Stimulated activated CD4-positive, alpha-beta T cell treated with anti-CD3 and anti-CD28 coated beads, Interleukin-4, amount 100 ng/mL, for 4 hours (primary cell): ENCODE results near the gene PROM2.
"Not testable (repeated sequence)": the region's sequence is repeated elsewhere in the genome, so short reads cannot be mapped to it uniquely, and the experiment has no call there.

Experiments
- DNase-seq, 2 experiments: peaks; one replicate each; pipeline ENCODE4 v3.0.0-alpha.2; 2020

The PROM2 gene

GRCh38 chr2:95269036-95269680 is 5.1 kb upstream of the PROM2 start:
- no peak for DNase-seq

GRCh38 chr2:95269745-95270144 is 4.5 kb upstream of the PROM2 start:
- not testable (repeated sequence) for DNase-seq

GRCh38 chr2:95270541-95271081 is 3.6 kb upstream of the PROM2 start:
- DNase-seq: no peak

DNA sequence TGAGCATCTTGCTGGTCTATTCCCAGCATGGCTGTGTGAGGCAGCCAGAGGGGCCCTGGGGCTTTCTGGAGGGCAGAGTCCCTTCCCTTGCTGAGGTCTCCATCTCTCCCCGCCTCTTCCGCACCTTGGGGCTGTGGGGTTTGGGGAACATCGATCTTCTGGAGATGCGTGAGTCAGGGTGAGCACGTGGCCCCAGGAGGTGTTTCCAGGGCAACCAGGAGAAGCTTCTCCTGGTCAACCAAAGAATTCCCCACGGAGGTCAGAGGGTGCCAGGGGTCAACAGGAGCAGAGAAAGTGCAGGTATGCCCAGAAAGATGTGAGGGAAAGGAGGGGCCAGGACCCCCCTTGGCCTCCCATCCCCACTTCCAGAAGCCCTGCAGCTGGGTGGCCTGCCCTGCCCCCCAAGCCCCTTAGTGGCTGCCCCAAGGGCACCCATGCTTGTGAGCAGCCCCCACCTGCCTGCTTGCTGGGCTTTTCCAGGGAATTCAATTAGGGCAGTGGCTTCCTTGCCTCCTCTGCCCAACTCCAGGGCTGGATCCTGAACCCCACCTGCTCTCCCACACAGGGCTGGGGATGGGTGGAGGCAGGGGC is 2.8 kb upstream of the PROM2 start:
- no peak for DNase-seq

- no peak for DNase-seq
Measured at GRCh38 chr2:95272299-95272751, 1.9 kb upstream of the PROM2 start.

GRCh38 chr2:95272781-95273180 is 1.5 kb upstream of the PROM2 start:
- no peak for DNase-seq

DNA sequence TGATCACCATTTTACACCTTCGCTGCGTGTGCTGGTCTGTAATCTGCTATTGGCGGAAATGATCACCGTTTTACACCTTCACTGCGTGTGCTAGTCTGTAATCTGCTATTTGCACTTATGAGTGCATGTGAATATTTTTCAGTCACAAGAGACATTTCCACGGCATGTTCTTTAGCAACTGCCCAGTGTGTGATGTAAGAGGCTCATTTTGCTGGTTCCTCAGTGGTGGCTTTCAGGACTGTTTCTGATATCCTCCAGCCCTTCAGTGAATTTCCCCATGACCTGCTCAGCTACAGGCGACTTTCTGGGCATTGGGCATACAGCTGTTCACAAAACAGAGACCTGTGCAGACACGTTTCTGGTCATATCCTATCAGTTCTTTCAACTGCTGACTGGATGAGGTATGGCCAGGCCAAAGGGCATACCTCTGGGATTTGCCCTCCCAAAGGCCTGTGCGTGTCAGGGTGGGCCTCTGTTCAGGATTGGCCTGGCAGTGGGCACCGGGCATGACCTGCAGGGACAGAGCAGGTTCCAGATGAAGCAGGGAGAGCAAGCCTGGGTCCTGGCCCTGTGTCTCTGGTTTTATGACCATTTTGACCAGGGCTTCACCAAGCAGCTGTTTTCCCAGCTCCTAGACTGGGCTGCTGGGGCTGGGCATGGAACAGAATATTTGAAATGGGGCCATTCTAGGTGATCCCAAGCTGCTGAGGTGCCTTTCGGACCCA is 521 bp upstream of the PROM2 start:
- DNase-seq: no peak

DNA sequence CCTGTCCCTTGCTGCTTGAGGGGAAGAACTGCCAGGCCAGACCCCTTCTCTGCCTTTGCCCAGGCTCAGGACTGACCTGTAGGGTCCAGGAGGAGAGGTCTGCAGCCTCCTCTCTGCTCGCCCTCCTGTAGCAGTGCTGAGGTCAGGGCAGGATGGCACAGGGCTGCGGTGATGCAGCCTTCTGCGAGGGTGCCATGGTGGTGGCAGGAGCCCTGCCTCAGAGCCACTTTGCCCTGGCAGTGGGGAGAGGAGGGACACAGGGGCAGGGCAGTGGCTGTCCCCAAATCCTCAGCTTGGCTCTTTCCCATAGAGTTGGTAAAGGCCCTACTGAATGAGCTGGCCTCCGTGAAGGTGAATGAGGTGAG is 884 bp downstream of the PROM2 start:
- DNase-seq: no peak

DNA sequence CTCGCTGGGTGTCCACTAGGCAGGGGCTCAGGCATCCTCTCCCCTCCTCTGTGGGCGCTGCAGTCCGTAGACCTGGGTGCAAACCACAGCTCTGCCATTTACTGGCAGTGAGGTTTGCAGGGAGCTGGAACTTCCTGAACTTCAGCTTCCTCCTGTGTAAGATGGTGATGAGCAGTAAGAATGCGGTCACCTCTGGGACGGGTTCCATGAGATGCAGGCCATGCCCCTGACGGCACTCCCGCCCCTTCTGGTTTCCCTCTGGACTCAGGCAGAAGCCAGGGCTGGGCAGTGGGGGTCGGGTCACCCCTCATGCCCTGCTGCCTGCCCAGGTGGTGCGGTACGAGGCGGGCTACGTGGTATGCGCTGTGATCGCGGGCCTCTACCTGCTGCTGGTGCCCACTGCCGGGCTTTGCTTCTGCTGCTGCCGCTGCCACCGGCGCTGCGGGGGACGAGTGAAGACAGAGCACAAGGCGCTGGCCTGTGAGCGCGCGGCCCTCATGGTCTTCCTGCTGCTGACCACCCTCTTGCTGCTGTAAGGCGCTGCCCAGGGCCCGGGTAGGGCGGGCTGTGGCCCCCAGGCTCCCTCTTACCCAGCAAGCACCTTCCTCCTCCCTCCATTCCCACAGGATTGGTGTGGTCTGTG is 1.5 kb downstream of the PROM2 start:
- no peak for DNase-seq

GRCh38 chr2:95276244-95276887 is 2.1 kb downstream of the PROM2 start:
- no peak for DNase-seq

GRCh38 chr2:95276888-95277245 is 2.6 kb downstream of the PROM2 start:
- no peak for DNase-seq

- no peak for DNase-seq
Measured at GRCh38 chr2:95277246-95277906, 3.1 kb downstream of the PROM2 start.

DNA sequence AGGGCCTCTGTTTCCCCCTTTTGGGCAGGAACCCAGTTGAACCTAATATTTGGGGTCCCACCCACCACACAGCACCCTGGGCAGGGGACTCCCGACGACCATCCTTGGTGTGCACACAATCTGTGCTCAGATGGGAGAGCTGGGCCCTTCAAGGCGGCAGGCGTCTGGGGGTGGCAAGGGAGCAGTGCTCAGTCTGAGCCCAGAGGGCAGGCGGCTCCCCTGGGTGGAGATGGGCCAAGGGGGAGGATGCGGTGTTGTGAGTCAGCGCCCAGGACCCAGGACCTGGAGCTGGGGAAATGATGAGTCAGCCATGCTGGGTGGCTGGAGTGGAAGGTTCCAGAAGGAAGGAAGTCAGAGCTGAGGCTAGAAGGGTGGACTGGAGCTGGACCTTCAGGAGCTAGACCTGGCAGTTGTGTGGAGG is 3.8 kb downstream of the PROM2 start:
- DNase-seq: no peak

- no peak for DNase-seq
Measured at GRCh38 chr2:95278637-95279225, 4.5 kb downstream of the PROM2 start.

DNA sequence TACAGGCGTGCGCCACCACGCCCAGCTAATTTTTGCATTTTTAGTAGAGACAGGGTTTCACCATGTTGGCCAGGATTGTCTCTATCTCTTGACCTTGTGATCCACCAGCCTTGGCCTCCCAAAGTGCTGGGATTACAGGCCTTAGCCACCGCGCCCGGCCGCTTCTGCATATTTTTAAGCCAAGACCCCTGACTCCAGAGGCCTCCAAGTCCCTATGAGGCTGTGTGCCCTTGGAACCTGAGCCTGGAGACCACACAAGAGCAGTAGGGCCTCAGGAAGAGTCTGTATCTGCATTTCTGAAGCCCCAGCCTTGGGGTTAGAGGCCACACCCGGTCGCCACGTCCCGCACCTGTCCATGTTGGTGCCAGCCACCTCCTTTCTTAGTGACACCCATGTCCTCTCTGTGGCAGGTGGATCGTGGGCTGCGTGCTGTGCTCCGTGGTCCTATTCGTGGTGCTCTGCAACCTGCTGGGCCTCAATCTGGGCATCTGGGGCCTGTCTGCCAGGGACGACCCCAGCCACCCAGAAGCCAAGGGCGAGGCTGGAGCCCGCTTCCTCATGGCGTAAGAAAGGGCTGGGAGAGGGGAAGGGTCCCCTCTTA is 5.3 kb downstream of the PROM2 start:
- DNase-seq: no peak

DNA sequence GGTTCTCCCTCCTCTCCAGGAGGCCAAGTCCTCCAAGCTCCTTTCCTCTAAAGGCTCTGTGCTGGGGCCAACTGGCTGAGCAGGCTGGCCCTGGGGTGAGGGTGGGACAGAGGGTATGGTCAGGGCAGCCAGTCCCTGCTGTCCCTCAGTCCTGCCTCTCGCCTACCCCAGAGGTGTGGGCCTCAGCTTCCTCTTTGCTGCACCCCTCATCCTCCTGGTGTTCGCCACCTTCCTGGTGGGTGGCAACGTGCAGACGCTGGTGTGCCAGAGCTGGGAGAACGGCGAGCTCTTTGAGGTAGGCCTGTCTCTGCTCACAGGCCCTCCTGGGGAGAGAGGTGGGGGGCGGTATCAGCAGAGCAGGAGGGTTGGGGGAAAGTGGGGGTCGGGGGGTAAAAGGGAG is 6.8 kb downstream of the PROM2 start:
- no peak for DNase-seq

DNA sequence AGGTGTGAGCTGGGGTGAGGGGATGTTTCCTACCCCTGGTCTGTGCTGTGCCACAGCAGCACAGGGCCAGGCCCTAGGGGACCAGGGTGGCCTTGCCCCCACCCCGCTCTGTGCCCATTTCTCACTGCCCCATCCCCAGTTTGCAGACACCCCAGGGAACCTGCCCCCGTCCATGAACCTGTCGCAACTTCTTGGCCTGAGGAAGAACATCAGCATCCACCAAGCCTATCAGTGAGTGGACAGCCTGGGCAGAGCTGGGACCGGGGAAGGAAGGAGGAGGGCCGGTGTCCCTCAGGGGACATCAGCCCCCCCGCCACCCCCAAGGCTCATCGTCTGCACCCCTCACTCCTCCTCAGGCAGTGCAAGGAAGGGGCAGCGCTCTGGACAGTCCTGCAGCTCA is 7.5 kb downstream of the PROM2 start:
- no peak for DNase-seq

- no peak for DNase-seq
Measured at GRCh38 chr2:95282458-95282857, 8.2 kb downstream of the PROM2 start.

DNA sequence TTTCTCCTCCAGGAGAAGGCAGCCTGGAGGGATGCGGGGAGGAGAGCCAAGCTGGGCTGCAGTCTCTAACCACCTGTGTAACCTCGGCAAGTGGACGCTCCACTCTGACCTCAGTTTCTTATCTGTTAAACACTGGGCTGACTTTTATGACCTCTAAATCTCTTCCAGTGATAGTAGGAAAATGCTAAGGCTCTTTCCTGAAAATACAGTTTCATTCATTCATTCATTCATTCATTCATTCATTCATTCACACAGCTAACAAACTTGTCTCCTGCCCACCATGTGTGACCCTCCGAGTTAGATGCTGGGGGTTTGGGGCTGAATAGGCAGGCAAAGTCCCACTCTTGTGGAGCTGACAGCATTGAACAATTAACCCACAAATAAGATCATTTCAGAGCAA is 9.3 kb downstream of the PROM2 start:
- no peak for DNase-seq

GRCh38 chr2:95284886-95285541 is 10.8 kb downstream of the PROM2 start:
- no peak for DNase-seq

DNA sequence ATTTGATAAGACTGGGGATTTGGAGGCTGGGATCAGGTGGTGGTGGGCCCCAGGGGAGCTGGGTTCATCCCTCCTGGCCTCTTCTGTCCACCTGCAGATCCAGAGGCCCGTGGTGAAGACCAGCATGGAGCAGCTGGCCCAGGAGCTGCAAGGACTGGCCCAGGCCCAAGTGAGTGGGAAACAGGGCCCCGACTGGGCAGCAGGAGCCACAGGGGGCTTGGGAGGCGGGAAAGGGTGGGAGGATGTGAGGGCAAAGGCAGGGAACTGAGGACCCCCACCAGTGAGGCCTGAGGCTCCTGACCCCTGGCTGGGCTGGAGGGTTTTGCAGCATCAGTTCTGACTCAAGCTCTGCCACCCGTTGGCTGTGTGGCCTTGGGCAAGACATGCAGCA is 11.3 kb downstream of the PROM2 start:
- no peak for DNase-seq
